ENCODE results near the gene TTC39B.

GRCh38 chr9:15306757-15307522 lies at the start of gene TTC39B:
- no peak for TF ChIP-seq EP300 (IDR thresholded peaks at IDR 0.05)
- peak in 1 of 6 experiments; percentile 28 for TF ChIP-seq CTCF (IDR thresholded peaks at IDR 0.05)
- peak; percentile 40 to 92 (median 69) for TF ChIP-seq POLR2A (IDR thresholded peaks at IDR 0.05)
- peak; percentile 41 to 80 for TF ChIP-seq POLR2AphosphoS5 (IDR thresholded peaks at IDR 0.05)
